Right lung (tissue), 5 donors: Measurements from ENCODE around the gene CKB. TPM values are rescaled to one million over a fixed set of nuclear protein-coding genes. Genes with fewer than 3 reads are reported as not detected.

ENCODE experiments used
- DNase-seq, 2 donors: peaks; one replicate each; pipeline ENCODE4 v3.0.0-alpha.2; 2013
- polyA plus RNA-seq, 5 donors: library from polyadenylated mRNA; unstranded; fragments of 120-200 nt; gene quantifications; one replicate each; pipeline versions ENCODE4 v1.2.1 to v1.2.3, GENCODE V29; 2013; ENCODE audit warnings: inconsistent platforms in 1 of 5, low replicate concordance in 1 of 5; ENCODE audit not compliant: insufficient read length in 5 of 5, insufficient read depth in 1 of 5

The CKB gene
- polyA plus RNA-seq, 5 donors, result 127 to 392 (median 208) TPM

DNA sequence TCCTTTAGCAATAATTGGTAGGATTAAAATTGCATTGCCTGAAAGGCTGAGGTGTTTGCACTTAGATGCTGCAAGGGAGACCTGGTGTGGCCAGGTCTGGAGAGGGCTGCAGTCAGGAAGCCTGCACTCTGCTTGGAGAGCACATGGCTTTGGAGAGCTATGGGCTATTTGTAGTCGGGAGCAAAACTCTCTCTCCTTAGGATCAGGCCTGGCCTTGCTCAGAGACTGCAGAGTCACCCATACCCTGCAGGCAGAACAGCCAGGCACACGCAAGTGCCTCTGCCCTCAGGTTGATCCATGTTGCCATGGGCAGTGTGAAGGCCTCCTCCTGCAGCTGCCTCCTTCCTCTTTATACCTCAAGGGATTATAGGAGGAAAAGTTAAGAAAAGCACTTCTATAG, 26.8 kb downstream of the CKB start:
- DNase-seq, result no peak

DNA sequence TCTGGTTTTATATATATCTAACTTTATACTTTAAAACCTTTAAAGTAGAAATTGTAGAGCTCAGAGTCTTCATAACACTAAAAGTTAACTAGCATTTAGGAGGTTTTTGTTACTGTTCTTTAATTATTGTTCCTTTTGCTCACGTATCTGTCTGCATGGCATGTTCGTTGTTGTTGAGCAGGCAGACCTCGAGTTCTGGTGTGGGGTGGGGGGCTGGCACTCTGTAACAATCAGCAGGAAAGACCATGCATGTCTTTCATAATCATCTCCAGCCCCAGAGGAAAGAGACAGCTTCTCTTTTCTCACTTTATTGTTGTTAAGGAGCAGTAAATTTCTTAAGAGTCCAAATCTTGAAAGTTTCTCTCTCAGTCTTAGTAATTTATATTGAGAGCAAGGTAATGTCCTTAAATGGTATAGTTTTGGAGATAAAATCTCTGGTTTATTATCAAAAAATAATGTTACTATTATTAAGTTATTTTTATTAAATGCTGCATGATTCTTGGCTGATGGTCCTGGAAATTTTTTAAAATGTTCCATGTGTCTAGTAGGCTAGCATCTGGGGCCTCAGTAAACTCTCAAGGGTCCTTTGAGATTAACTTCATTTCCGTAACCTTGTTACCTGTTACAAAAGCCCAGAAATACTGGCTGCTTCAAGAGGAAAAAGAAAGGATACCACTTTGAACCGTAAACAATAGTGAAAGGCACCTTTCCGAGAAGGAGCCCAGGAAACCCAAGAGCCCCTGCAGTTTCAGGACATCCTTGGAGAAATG, 30.3 kb downstream of the CKB start:
- no peak for DNase-seq

DNA sequence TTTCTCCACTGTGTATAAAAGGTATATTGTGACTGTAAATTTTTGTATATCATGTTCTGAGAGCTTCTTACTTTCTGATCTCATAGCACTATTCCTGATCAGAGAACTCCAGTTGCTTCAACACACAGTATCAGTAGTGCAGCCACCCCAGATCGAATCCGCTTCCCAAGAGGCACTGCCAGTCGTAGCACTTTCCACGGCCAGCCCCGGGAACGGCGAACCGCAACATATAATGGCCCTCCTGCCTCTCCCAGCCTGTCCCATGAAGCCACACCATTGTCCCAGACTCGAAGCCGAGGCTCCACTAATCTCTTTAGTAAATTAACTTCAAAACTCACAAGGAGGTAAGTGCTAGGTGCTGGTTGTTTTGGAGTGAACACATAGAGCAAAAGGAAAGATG, 30.9 kb downstream of the CKB start:
- no peak for DNase-seq

DNA sequence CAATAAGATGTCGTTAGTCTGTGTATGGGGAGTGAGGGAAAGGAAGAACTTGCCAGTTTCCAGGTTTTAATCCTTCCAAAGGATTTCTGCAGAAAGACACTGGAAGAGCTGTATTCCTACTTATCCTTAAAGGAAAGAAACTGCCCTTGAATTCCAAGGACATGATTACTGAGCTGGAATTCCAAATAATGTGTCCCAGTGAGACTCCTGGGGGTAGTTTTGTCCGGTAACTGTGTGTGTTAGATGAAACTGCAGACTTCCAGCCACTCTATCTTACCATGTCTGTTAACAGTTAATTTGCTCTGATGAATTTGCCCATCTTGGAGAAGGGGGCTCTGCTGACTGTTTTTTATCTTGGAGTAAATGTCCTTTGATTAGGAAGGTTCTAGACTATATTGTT, 33.0 kb downstream of the CKB start:
- DNase-seq, result no peak

DNA sequence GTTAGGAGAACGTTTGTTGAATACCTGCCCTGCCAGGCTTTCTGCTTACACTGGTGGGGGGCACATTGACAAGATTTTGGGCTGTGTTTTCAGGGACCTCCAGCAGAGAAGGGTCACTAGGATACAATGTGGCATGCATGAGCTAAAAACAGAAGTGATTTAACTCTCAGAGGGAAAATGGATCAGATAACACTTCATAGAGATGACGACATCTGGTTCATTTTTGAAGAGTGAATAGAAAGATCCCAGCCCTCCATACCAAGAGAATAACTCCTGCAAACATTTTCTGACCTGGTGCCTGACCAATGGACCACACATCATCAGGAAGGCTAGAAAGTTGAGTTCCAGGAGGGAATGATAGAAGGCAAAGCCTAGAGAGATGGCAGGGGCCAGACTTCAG, 33.7 kb downstream of the CKB start:
- DNase-seq, result no peak

DNA sequence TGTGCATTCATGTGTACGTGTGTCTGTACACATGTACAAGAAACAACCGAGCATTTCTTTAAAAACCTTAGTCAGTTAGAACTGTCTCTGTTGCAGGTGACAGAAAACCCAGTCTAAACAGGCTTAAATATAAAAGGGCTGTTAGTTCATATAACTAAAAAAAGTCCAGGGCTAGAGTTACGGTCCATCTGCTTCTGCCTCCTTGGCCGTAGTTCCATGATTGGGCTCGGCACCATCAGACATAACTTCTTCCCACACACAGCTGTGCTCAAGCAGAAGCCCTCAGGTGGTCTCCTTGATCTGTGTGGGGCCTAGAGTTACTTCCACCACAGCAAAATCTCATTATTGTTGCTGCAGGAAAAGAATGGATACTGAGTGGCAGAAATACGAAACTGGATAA, 34.6 kb downstream of the CKB start:
- DNase-seq, result no peak

DNA sequence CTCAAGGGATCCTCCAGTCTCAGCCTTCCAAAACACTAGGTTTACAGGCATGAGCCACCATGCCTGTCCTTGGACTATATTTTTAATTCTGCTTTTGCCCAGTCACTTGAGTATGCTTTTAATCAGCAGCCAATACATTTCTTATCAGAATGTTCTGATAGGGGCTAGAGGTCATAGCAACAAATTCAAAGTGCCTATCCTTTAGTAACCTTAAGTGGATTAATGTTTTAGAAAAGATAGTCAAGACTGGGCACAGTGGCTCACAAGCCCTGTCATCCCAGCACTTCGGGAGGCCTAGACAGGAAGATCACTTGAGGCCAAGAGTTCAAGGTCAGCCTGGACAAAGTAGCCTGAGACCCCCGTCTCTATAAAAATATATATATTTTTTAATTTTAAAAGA, 37.1 kb downstream of the CKB start:
- no peak for DNase-seq

DNA sequence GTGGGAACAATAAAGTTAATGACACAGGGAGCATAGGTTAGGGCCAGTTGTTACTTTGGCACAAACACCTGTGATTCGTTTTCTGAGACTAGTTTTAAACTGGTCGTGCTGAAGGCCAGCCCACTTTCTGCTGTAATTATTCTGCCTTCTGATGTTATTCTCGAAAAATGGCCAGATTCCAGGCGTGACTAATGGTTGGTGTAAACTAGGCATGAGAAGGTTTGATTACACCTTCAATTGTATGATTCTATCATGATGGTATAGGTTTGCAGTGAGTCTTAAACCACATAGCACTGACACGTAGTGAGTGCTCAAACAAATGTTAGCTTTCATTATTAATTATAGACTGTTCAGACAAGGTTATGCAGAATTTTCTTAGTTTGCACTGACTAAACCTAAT, 39.0 kb downstream of the CKB start:
- DNase-seq, result no peak

DNA sequence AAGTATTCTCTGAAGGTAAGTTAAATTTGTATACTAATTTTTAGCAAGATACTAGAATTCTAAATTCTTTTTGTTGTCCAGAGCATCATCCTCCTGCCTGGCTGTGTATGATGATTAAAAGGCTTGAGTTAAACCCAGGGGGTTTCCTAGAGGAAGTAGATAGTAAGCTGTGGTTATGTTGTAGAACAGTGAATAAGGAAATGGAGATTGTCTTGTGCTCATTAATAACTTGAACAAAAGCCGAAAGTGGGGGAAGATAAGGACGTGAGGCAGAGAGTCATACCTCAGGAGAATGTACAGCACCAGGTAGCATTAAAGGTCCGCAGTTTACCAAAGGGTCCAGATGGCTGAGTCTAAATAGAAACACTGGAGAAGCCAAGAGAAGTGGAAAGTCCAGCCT, 42.0 kb downstream of the CKB start:
- DNase-seq, result no peak

DNA sequence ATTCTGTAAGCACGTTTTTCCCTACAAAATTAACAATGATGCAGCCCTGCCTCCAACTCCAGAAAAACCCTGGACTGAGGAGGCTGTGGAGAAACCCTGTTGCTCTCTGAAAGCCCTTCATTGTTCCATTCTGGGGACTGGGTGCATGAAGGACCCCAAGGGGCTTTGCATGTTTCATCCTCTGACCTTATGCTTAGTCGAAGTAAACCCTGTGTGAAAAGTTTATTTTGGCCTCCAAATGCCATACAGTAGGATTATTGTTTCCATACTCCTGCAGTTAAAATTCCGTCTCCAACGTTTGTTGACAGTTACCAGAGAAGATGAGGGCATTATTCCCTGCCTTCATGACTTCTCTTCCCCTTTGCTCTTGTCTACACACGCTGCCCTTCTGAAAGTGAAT, 46.0 kb downstream of the CKB start:
- DNase-seq, result no peak

DNA sequence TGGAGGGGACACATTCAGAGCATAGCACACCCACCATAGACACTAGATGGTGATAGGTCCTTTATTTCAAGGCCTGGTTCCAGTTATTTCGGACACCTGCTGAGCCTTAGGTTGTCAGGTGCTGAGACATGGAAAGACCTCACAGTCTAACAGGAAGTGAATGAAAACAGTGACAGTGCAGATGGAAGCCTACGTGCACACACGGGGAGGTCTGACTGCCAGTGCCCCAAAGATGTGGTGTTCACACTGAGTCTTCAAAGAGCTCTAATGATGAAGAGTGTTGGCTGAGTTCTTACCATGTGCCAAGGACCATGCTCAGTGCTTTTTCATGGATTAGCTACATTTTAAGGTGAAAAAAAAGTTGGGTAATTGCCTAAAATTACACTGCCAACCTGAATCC, 46.6 kb downstream of the CKB start:
- no peak for DNase-seq

DNA sequence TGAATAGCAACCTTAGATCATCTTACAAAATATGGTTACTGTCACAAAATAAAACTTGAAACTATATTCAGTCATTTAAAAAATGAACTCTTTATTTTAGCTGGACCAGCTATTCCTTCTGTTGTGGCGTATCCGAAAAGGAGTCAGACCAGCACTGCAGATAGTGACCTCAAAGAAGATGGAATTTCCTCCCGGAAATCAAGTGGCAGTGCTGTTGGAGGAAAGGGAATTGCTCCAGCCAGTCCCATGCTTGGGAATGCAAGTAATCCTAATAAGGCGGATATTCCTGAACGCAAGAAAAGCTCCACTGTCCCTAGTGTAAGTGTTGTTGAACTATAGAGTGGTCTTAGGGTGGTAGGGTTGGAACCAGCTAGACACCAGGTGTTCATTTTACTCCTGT, 47.7 kb downstream of the CKB start:
- DNase-seq, result no peak

DNA sequence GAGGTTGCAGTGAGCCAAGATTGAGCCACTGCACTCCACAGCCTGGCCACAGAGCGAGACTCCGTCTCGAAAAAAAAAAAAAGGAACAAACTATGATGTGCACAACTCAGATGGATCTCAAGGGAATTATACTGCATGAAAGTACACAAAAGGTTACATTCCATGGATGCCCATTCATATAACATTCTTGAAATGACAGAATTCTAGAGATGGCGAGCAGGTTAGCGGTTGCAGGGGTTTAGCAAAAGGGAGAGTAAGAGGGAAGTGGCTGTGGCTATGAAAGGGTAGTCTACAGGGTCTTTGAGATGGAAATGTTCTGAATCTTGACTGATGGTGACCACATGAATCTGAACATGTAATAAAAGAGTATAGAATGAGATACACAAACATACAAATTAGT, 49.7 kb downstream of the CKB start:
- DNase-seq, result no peak

Other genes with a start within 250 kb of the CKB start
- 100 to 1,000 TPM; 164 to 227 (median 208) TPM for gene EIF5, start 188.6 kb downstream of the CKB start, polyA plus RNA-seq
- gene MARK3, start 137.4 kb downstream of the CKB start, polyA plus RNA-seq, result 100 to 1,000 TPM; 102 to 128 (median 108) TPM
- 10 to 100 TPM in 1 of 5 donors, 1 to 10 TPM in 4; 5.2 to 11.3 (median 7.3) TPM for gene TRMT61A, start 6.4 kb upstream of the CKB start, polyA plus RNA-seq
- 10 to 100 TPM; 21.1 to 26.8 (median 25.3) TPM for gene BAG5, start 39.8 kb upstream of the CKB start, polyA plus RNA-seq
- 10 to 100 TPM; 29.3 to 46.6 (median 40.9) TPM for gene COA8, start 40.1 kb upstream of the CKB start, polyA plus RNA-seq
- 100 to 1,000 TPM; 111 to 152 (median 142) TPM for gene KLC1, start 106.4 kb upstream of the CKB start, polyA plus RNA-seq
- gene XRCC3, start 192.6 kb upstream of the CKB start, polyA plus RNA-seq, result 10 to 100 TPM; 16.5 to 26.7 (median 21.3) TPM
- gene ZFYVE21, start 193.0 kb upstream of the CKB start, polyA plus RNA-seq, result 10 to 100 TPM; 54.1 to 69.0 (median 65.9) TPM